NCI-H2029 (cell line): ENCODE results near the gene OSBPL2.

ENCODE experiments used
- DNase-seq: peaks from one replicate; lab custom pipeline; 2025; lab: John Stamatoyannopoulos, UW

The OSBPL2 gene

GRCh38 chr20:62327726-62328495, 89.6 kb downstream of the OSBPL2 start:
- DNase-seq: no peak

DNA sequence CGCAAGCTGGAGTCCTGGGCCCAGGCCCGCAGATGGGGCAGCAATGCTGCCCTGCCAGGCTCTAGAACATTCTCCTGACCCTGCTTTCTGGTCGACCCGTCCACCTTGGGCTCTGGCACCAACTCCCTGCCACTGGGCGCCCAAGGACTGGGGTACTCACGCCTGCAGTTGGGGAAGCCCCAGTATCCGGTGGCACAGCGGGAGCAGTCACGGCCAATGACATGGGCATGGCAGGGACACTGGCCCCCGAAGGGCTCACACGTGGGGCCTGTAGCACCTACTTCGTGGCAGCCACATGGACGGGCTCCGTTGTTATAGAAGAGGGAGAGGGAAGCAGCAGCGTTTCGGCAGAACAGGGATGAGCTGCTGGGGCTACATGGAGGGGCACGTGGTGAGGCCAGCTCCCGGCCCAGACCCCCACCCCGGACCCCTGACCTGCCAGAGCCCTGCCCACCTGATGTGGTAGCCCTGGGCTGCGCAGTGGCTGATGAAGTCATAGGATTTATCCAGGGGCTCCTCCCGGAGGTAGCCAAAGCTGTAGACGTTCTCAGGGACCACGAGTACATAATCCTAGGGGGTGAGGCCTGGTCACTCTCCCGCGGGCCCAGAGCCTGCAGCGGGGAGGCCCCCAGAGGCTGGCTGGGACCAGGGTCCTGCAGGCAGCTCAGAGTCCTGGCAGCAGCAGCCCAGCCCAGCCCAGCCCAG, 90.5 kb downstream of the OSBPL2 start:
- no peak for DNase-seq

DNA sequence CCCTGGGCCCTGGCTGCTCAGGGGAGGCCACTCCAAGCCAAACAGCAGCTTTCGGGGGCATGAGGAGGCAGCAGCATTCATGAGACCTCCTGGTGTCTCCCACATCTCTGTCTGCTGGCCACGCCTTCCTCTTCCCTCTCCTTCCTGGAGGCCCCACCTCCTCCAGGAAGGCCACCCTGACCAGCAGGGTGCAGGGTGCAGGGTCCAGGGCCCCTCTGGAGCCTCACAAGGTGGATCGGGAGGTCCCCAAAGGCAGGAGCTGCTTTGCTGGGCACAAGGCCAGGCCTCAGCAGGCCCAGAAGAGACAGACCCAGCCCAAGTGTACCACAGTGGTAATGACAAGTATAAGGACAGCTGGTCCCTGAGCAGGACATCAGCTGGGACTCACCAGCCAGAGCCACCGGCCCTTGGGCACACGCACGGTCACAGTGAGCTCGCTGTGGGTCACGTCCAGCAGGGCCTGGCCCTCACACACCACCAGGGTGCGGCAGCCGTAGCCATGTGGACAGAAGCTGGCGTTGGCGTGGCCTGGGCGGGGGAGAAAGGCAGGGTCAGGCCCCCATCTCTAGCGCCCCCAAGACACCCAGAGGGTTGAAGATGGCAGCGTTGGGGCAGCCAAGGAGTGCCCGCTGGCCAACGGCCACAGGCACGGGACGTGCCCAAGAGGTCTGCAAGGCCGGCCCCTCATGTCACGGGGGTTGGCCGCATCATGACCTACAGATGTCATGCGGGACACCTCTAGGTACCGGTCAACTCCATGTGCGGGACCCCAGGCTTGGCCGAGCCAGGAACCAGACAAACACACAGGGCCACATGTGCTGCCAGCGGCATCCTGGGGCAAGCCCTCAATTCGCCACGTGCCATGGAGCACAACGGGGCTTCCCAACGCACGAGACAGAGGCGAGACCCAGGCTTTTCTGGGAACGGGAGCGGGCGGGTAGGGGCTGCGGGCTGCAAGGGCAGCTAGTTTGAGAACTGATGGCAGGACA, 91.4 kb downstream of the OSBPL2 start:
- no peak for DNase-seq

DNA sequence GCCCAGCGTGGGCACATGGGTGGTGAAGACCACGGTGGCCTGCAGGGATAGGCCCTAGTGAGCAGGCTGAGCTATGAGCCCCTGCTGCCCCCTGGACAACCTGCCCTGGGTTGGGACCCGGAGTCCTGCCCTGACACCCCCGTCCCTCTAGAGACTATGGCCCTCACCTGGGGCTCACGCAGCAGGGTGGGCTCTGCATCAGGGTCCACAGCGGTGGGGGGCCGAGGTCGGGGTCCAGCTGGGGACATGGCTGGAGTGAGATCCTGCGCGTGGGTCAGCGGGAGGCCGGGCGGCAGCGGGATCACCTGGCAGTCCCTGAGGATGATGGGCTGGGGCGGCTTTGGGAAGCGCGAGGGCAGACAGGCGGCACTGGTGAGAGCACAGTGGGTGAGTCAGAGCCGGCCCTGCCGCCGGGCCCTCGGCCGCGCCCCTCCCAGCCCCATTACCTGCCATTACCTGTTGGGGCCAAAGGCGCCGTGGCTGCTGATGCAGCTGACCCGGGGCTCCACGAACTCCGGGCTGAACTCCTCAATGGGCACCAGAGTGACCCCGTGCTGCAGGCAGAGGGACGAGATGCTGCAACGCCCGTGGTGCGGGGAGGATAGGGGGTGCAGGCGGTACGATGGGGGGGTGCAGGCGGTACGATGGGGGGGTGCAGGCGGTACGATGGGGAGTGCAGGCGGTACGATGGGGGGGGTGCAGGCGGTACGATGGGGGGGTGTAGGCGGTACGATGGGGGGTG, 92.4 kb downstream of the OSBPL2 start:
- no peak for DNase-seq

- DNase-seq: no peak
Measured at GRCh38 chr20:62331347-62331746, 93.0 kb downstream of the OSBPL2 start.

DNA sequence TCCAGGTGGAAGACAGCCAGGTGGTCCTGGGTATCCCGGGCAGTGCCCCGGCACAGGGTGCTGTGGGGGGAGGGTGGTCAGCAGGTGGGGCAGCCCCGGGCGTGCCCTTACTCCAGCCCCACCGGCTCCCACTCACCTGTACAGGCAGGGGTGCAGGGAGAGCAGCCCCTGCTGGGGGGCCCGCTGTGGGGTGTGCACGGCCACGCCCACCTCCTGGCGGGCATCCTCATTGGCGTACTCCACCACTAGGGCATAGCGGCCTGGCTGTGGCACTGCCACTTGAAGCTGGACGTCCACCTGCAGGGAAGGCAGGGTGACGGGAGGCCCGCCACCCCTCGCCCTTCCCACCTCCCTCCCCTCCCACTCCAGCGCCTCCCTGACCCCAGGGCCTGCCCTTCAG, 94.1 kb downstream of the OSBPL2 start:
- no peak for DNase-seq

GRCh38 chr20:62332989-62333819, 94.9 kb downstream of the OSBPL2 start:
- DNase-seq: no peak

GRCh38 chr20:62333820-62334595, 95.7 kb downstream of the OSBPL2 start:
- DNase-seq: no peak

- DNase-seq: no peak
Measured at GRCh38 chr20:62334881-62335280, 96.6 kb downstream of the OSBPL2 start.

DNA sequence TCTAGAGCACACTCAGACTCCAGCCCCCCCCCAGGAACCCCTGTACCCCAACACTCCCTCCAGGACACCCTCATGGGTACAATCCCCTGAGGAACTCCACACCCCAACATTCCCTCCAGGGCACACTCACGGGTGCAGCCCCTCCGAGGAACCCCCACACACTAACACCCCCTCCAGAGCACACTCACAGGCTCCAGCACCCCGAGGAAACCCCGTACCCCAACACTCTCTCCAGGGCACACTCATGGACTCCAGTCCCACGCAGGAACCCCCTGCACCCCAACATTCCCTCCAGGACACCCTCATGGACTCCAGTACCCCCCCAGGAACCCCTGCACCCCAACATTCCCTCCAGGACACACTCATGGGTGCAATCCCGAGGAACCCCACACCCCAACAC, 97.2 kb downstream of the OSBPL2 start:
- DNase-seq: no peak

- no peak for DNase-seq
Measured at GRCh38 chr20:62336329-62336728, 98.0 kb downstream of the OSBPL2 start.

GRCh38 chr20:62336775-62337557, 98.6 kb downstream of the OSBPL2 start:
- DNase-seq: no peak

- DNase-seq: no peak
Measured at GRCh38 chr20:62337558-62338293, 99.4 kb downstream of the OSBPL2 start.

DNA sequence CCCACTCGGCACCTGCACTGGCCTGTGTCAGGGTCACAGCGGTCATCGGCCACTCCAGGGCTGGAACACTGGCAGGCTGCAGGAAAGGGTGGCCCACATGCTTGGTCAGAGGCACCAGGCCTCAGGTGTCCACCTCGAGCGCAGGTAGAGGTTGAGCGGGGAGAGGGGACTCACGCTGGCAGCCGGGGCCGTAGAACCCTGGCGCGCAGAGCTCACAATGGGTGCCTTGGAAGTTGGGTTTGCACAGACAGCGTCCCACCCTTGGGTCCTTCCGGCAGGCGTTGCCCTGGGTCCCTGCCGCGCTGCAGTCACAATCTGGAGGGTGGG, 99.9 kb downstream of the OSBPL2 start:
- no peak for DNase-seq

DNA sequence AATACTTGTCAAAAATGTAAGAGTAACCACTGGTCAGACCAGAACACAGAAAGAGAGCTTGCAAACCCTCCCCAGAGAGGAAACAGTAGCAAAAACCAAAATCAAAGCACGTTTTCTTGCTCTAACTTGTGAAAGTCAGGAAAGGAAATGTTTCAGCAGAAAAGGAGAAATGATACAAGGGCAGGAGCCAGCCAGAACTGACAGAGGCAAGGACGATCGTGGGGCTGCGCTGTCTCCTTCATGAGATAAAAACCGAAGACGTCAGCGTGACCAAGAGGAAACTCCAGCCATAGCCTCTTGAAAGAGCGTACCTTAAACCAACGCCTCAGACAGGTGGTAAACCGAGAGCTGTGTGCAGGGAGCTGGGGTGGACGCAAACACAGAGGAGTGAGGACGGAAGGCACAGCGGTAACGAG, 101.3 kb downstream of the OSBPL2 start:
- no peak for DNase-seq

GRCh38 chr20:62342910-62343309, 104.6 kb downstream of the OSBPL2 start:
- DNase-seq: peak; percentile 20

- no peak for DNase-seq
Measured at GRCh38 chr20:62344092-62344491, 105.8 kb downstream of the OSBPL2 start.

DNA sequence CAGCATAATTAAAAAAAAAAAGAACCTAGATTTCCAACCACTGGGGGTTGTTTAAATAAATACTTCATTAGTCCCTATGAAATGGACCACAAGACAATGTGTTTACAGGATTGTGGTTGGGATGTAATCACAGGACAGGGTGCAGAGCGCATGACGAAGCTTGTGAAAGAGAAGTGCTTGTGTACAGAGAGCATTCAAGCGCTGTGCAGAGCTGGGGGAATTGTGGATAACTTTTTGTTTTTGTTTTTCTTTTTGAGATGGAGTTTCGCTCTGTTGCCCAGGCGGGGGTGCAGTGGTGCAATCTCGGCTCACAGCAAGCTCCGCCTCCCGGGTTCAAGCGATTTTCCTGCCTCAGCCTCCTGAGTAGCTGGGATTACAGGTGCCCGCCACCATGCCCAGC, 106.5 kb downstream of the OSBPL2 start:
- no peak for DNase-seq
